ENCODE measurements around the gene HSPA4. TPM values are rescaled to one million over a fixed set of nuclear protein-coding genes. Genes with fewer than 3 reads are reported as not detected.

Gene HSPA4
- total and polyA plus RNA-seq, 2 of the 13 experiments (the other 11 are each of a cell fraction or from before 2014, with no cell fraction given): 36.6 to 231 TPM

DNA sequence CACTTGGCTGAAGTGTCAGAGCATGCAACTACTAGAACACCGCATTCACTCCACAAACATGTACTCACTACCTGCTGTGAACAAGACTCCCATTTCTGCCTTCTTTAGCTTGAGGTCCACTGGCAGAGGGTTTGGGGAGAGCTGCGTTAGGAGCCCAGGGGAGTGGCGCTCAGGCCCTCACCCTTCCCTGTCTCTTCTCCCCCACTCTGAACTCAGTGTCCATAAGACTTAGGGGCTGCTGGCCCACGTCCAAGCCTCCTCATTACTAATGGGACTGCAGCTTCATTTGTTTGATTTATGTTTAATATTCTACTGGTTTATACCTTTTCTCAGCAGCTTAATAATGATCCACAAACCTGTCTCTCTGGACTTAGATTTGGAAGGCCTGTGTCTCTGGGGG lies 70.9 kb downstream of the HSPA4 start:
- H3K4me1 ChIP-seq (ENCODE audit: insufficient read depth, low read length): peaks cover 11% of the 10 kb centered on the region
- no peak for TF ChIP-seq THYN1 (CRISPR knock-in tag; IDR thresholded peaks at IDR 0.05; ENCODE audit: borderline replicate concordance, low read depth)
- TF ChIP-seq SMC3 (IDR thresholded peaks at IDR 0.05; ENCODE audit: low read length): no peak
- TF ChIP-seq DR1 (CRISPR knock-in tag; IDR thresholded peaks at IDR 0.05): no peak
- TF ChIP-seq ZBTB42 (CRISPR knock-in tag; IDR thresholded peaks at IDR 0.05): no peak
- no peak for TF ChIP-seq ZNF33B (CRISPR knock-in tag; IDR thresholded peaks at IDR 0.05)
- TF ChIP-seq DMAP1 (CRISPR knock-in tag; IDR thresholded peaks at IDR 0.05): no peak
- no peak for TF ChIP-seq KLF12 (CRISPR knock-in tag; IDR thresholded peaks at IDR 0.05; ENCODE audit: borderline replicate concordance)
- TF ChIP-seq, protein P1, sequence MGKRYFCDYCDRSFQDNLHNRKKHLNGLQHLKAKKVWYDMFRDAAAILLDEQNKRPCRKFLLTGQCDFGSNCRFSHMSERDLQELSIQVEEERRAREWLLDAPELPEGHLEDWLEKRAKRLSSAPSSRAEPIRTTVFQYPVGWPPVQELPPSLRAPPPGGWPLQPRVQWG (CRISPR knock-in tag; IDR thresholded peaks at IDR 0.05; ENCODE audit: borderline replicate concordance, low read depth): no peak
- no peak for TF ChIP-seq MEF2D (CRISPR knock-in tag; IDR thresholded peaks at IDR 0.05)
- TF ChIP-seq NFATC3 (CRISPR knock-in tag; IDR thresholded peaks at IDR 0.05): no peak
- DNase-seq (ENCODE audit: low spot score) (no peak), ATAC-seq (no peak), FAIRE-seq (no peak)
- ChIA-PET POLR2A (no interaction called here), CTCF (ENCODE audit: low intra/inter-chr PET ratio, low total read pairs) (no interaction called here)
- H3K36me3 ChIP-seq (replicated peaks in 1 of 2; ENCODE audit: control insufficient read depth in 1 of 2, insufficient read depth in 2 of 2, low read length in 2 of 2): no peaks in the 10 kb centered on the region
- intact Hi-C loops (cut with micrococcal nuclease; ENCODE audit: unreplicated experiment) (no loop called here), in situ Hi-C loops (cut with HindIII; ENCODE audit: extremely low pct_ligation_motif_present, low pct_unique_long_range_greater_than_20kb) (no loop called here)
- no peak overlapping the region for H3K4me3 ChIP-seq (replicated peaks in 1 of 3; ENCODE audit: insufficient read depth in 1 of 3, low read depth in 2 of 3, low read length in 3 of 3)
- no TSS peak for BruUV-seq (replicated peaks)
- H3K27me3 ChIP-seq (ENCODE audit: control insufficient read depth in 1 of 2, insufficient read depth in 2 of 2, low read length in 2 of 2): peaks cover 1 to 12% of the 10 kb centered on the region in 2 experiments; a peak in 2 of 5 replicates
- no peak overlapping the region for H3K27ac ChIP-seq (ENCODE audit: extremely low read length, insufficient read depth, low read length)
- H3K9me3 ChIP-seq (ENCODE audit: low read length): no peaks in the 10 kb centered on the region
- no peak overlapping the region for H3K4me2 ChIP-seq (ENCODE audit: low read depth, low read length)
- WGBS (ENCODE audit: low lambda C conversion rate): 34% methylated on average over 4 of the region's 4 CpGs
- H3K79me2 ChIP-seq (ENCODE audit: insufficient read depth, low read length): no peaks in the 10 kb centered on the region
- H3K9ac ChIP-seq (ENCODE audit: insufficient read depth, low read depth, low read length): no peak overlapping the region
- no peak overlapping the region for H2AFZ ChIP-seq (ENCODE audit: low read length)
- no peaks in the 10 kb centered on the region for H4K20me1 ChIP-seq (ENCODE audit: insufficient read depth, low read length)

DNA sequence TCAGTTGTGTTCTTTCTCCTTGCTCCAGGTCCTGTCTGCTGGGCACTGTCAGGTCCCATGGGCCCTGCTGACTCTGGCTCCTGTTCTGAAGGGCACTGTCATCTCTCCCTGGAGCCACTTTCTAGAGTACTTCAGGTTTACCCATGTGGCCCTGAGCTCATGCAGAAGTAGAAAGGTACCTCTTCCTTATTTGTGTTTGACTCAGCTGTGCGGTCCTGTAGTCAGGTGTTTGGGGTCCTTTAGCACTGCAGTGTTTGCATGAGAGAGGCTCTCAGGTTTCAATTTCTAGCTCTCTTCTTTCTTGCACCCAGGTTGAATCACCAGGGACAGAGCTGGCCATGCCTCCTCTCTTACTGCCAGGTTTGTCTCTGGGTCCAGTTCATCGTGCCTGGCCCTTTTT lies 71.5 kb downstream of the HSPA4 start:
- no peaks in the 10 kb centered on the region for H3K36me3 ChIP-seq (replicated peaks in 1 of 2; ENCODE audit: control insufficient read depth in 1 of 2, insufficient read depth in 2 of 2, low read length in 2 of 2)
- H3K9ac ChIP-seq (ENCODE audit: insufficient read depth, low read depth, low read length): no peak overlapping the region
- H3K27me3 ChIP-seq (ENCODE audit: control insufficient read depth in 1 of 2, insufficient read depth in 2 of 2, low read length in 2 of 2): peaks cover 1 to 9% of the 10 kb centered on the region in 2 experiments; a peak in 2 of 5 replicates
- no peak for DNase-seq (ENCODE audit: low spot score)
- TF ChIP-seq ZBTB20 (CRISPR knock-in tag; IDR thresholded peaks at IDR 0.05; ENCODE audit: borderline replicate concordance, low read depth) (no peak), ELF4 (CRISPR knock-in tag; IDR thresholded peaks at IDR 0.05; ENCODE audit: borderline replicate concordance) (no peak)
- ChIA-PET CTCF (ENCODE audit: low intra/inter-chr PET ratio, low total read pairs) (no interaction called here), POLR2A (no interaction called here)
- H3K4me1 ChIP-seq (ENCODE audit: insufficient read depth, low read length): peaks cover 11% of the 10 kb centered on the region
- in situ Hi-C loops (cut with HindIII; ENCODE audit: extremely low pct_ligation_motif_present, low pct_unique_long_range_greater_than_20kb) (no loop called here), intact Hi-C loops (cut with micrococcal nuclease; ENCODE audit: unreplicated experiment) (no loop called here)
- no peak overlapping the region for H3K27ac ChIP-seq (ENCODE audit: extremely low read length, insufficient read depth, low read length)
- no peaks in the 10 kb centered on the region for H3K9me3 ChIP-seq (ENCODE audit: low read length)
- H3K4me3 ChIP-seq (replicated peaks in 1 of 3; ENCODE audit: insufficient read depth in 1 of 3, low read depth in 2 of 3, low read length in 3 of 3): no peak overlapping the region
- no TSS peak for BruUV-seq (replicated peaks)
- no peak for ATAC-seq
- no peak for FAIRE-seq
- no peak overlapping the region for H2AFZ ChIP-seq (ENCODE audit: low read length)
- no peaks in the 10 kb centered on the region for H4K20me1 ChIP-seq (ENCODE audit: insufficient read depth, low read length)
- 6% methylated on average over 1 of the region's 2 CpGs for WGBS (ENCODE audit: low lambda C conversion rate)
- no peak overlapping the region for H3K4me2 ChIP-seq (ENCODE audit: low read depth, low read length)
- H3K79me2 ChIP-seq (ENCODE audit: insufficient read depth, low read length): no peaks in the 10 kb centered on the region
